ENCODE results near the gene RAB29. TPM values are rescaled to one million over a fixed set of nuclear protein-coding genes. Genes with fewer than 3 reads are reported as not detected.
A peak's percentile ranks its signal among the peaks of the same experiment; 100 is the strongest.

Gene RAB29
- total RNA-seq, 1 experiment from 2014 or later = 7.9 TPM

DNA sequence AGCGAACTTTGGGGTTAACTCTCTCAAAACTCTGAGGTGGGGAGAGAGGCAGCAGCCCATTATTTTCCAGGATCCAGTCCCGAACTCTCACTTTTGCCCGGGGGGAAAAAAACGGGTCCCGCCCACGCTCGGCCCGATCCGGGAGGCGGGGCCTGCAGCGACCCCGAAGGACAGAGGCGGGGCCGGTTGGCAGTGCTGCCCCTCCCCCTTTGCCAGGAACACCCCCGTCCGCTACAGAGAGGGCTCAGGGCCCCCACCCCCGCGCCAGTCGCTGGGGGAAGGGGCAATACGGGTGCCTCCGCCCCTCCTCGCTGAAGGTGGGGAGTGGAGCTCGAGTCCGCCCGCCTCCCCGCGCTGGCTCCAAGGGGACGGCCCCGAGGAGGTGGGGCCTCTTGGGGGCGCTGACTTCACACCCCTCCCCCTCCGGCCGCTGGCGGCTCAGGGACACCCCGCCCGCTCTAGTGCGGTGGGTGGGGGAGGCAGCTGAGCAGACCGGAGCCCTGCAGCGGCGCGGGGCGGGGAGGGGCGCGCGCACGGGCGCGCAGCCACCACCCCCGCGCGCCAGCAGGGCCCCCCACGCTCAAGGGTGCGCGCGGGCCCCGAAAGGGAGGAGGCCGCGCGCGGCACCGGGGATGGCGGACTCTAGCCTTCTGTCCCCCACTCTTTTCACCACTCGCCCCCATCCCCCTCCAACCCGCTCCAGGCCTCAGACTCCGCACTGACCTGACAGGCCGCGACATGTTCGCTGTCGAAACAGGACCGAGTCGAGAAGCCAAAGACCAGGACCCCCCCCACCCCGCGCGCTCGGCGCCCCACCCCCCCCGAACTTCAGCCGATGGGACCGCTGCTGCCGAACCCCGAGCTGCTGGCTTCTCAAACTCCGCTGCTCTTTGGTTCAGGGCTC, 25.8 kb downstream of the RAB29 start:
- CTCF ChIA-PET = interaction anchor here (0.5 to 1.1 kb wide), 4 partner anchors 8 to 347 kb away, joined by 3 to 8 read pairs (median 5); no protein-coding TSS in a partner anchor
- no TSS peak for BruUV-seq (replicated peaks)
- no peaks in the 10 kb centered on the region for H3K9me3 ChIP-seq (ENCODE audit: low read depth, low read length, poor library complexity, severe bottlenecking)
- H3K4me1 ChIP-seq (ENCODE audit: insufficient read depth, low read length, poor library complexity, severe bottlenecking) = peaks cover 26% of the 10 kb centered on the region
- peak; percentile 98 for DNase-seq (ENCODE audit: low spot score)
- POLR2A ChIA-PET (ENCODE audit: low non-redundant PET) = interaction anchor here (0.6 kb wide), 1 partner anchor 8 kb away, joined by 6 read pairs; no protein-coding TSS in a partner anchor
- TF ChIP-seq EZH2 (IDR thresholded peaks at IDR 0.05; ENCODE audit: borderline replicate concordance, low read depth, low read length, poor library complexity, severe bottlenecking) = no peak
- TF ChIP-seq, protein P1, sequence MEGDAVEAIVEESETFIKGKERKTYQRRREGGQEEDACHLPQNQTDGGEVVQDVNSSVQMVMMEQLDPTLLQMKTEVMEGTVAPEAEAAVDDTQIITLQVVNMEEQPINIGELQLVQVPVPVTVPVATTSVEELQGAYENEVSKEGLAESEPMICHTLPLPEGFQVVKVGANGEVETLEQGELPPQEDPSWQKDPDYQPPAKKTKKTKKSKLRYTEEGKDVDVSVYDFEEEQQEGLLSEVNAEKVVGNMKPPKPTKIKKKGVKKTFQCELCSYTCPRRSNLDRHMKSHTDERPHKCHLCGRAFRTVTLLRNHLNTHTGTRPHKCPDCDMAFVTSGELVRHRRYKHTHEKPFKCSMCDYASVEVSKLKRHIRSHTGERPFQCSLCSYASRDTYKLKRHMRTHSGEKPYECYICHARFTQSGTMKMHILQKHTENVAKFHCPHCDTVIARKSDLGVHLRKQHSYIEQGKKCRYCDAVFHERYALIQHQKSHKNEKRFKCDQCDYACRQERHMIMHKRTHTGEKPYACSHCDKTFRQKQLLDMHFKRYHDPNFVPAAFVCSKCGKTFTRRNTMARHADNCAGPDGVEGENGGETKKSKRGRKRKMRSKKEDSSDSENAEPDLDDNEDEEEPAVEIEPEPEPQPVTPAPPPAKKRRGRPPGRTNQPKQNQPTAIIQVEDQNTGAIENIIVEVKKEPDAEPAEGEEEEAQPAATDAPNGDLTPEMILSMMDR (conservative IDR thresholded peaks at IDR 0.05; ENCODE audit: low read depth, low read length) = 0 out of 2 replicates have a peak, but pooled peaks have one; percentile 8
- intact Hi-C loops (cut with micrococcal nuclease; ENCODE audit: unreplicated experiment) = loop anchor here (2.0 kb wide), 1 partner anchor 63 kb away; the partner anchor contains the start of gene SLC41A1
- peaks cover 26% of the 10 kb centered on the region for H3K36me3 ChIP-seq (ENCODE audit: insufficient read depth, low read length, poor library complexity, severe bottlenecking)
- H3K4me3 ChIP-seq (ENCODE audit: low read depth, low read length, poor library complexity, severe bottlenecking) = peak overlapping the region; percentile 78
- no peaks in the 10 kb centered on the region for H3K27me3 ChIP-seq (replicated peaks; ENCODE audit: insufficient read depth, low read depth, low read length, poor library complexity)
- peak overlapping the region; percentile 96 for H3K27ac ChIP-seq (ENCODE audit: low read depth, low read length, poor library complexity, severe bottlenecking)

DNA sequence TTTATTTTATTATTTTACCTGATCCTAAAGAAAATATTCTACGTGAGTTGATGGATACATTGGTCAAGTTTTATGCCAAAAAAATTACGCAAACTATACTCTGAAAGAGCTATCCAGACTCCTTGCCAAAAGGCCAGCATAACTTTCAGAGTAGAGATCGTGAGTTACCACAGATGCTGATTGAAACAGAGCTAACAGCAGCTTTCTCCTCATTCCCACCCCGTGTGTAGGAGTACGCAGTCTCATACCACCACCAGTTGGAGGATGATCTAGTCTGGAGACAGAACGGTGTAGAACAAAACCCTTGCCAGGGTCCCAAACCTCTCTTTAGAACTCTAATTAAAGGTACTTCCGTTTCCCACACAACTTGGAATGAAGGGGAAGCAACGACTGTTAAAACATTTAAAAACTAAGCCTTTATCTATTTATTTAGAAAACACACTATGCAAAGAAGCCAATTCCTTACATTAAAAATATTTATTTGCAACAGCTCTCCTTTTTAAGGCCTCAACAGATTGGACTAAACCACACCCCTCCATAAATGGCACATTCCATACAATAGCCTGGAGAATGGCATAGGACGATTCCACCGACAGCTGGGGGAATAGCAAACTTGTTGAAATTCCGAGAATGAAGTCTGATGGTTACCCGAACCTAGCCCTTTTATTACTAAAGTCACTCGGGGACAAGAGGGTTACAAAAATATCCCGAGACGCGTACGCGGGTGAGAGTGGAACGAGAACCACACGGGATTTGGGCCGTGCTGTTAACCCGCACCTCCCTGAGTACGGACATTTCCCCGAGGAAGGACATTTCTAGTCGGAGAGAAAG, 26.7 kb downstream of the RAB29 start:
- H3K27me3 ChIP-seq (replicated peaks; ENCODE audit: insufficient read depth, low read depth, low read length, poor library complexity) = no peaks in the 10 kb centered on the region
- peak; percentile 84 for DNase-seq (ENCODE audit: low spot score)
- TF ChIP-seq EZH2 (IDR thresholded peaks at IDR 0.05; ENCODE audit: borderline replicate concordance, low read depth, low read length, poor library complexity, severe bottlenecking) = no peak
- TF ChIP-seq, protein P1 (conservative IDR thresholded peaks at IDR 0.05; ENCODE audit: low read depth, low read length) = no peak
- H3K27ac ChIP-seq (ENCODE audit: low read depth, low read length, poor library complexity, severe bottlenecking) = peak overlapping the region; percentile 96
- peaks cover 26% of the 10 kb centered on the region for H3K36me3 ChIP-seq (ENCODE audit: insufficient read depth, low read length, poor library complexity, severe bottlenecking)
- BruUV-seq (replicated peaks) = no TSS peak
- peak overlapping the region; percentile 78 for H3K4me3 ChIP-seq (ENCODE audit: low read depth, low read length, poor library complexity, severe bottlenecking)
- ChIA-PET POLR2A (ENCODE audit: low non-redundant PET) (interaction anchor here (0.6 kb wide), 1 partner anchor 47 kb away, joined by 3 read pairs; no protein-coding TSS in a partner anchor), CTCF (interaction anchor here (1.1 kb wide), 1 partner anchor 90 kb away, joined by 3 read pairs; no protein-coding TSS in a partner anchor)
- intact Hi-C loops (cut with micrococcal nuclease; ENCODE audit: unreplicated experiment) = loop anchor here (2.0 kb wide), 1 partner anchor 64 kb away; the partner anchor contains the start of gene SLC41A1
- H3K4me1 ChIP-seq (ENCODE audit: insufficient read depth, low read length, poor library complexity, severe bottlenecking) = peaks cover 34% of the 10 kb centered on the region
- H3K9me3 ChIP-seq (ENCODE audit: low read depth, low read length, poor library complexity, severe bottlenecking) = no peaks in the 10 kb centered on the region

DNA sequence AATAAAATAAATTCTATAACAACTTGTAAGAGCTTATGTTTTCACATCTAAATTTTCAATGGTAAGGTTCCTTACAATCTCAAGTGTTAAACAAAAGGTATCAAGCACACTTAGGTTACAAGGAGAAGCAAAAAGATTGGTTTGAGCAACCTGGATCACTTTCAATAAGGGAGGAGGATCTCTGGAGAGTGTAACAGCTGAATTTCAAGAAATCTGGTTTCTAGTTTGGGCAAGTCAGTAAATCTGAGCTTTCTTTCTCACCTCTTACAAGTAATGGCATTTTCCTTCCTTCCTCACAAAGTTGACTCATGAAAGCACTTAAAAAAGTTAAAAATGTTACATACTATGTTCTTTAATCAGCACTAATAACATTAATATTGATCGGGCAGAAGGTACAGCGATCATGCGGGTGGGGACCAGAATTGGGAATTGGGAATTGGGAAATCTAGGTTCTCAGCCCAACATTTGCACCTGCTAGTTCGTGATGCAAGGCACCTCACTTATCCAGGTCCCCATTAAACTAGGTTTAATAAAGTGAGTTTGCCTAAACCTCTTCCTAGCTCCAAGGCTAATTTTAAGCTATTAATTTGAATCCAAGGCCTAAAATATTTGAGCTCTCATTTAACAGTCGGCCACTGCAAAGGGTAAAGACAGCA, 28.4 kb downstream of the RAB29 start:
- intact Hi-C loops (cut with micrococcal nuclease; ENCODE audit: unreplicated experiment) = no loop called here
- Histone ChIP-seq H3K4me1 (ENCODE audit: insufficient read depth, low read length, poor library complexity, severe bottlenecking) (peaks cover 44% of the 10 kb centered on the region), H3K9me3 (ENCODE audit: low read depth, low read length, poor library complexity, severe bottlenecking) (no peaks in the 10 kb centered on the region), H3K27ac (ENCODE audit: low read depth, low read length, poor library complexity, severe bottlenecking) (no peak overlapping the region), H3K27me3 (replicated peaks; ENCODE audit: insufficient read depth, low read depth, low read length, poor library complexity) (no peaks in the 10 kb centered on the region), H3K36me3 (ENCODE audit: insufficient read depth, low read length, poor library complexity, severe bottlenecking) (peaks cover 31% of the 10 kb centered on the region), H3K4me3 (ENCODE audit: low read depth, low read length, poor library complexity, severe bottlenecking) (peak overlapping the region; percentile 78)
- BruUV-seq (replicated peaks) = no TSS peak
- DNase-seq (ENCODE audit: low spot score) = no peak
- ChIA-PET CTCF (no interaction called here), POLR2A (ENCODE audit: low non-redundant PET) (no interaction called here)
- no peak for TF ChIP-seq EZH2 (IDR thresholded peaks at IDR 0.05; ENCODE audit: borderline replicate concordance, low read depth, low read length, poor library complexity, severe bottlenecking)
- TF ChIP-seq, protein P1 (conservative IDR thresholded peaks at IDR 0.05; ENCODE audit: low read depth, low read length) = no peak

All from A673 (cell line).